CD4-positive, alpha-beta T cell treated with Interleukin-1 beta for 1 hour (primary cell): Measurements from ENCODE around the gene PTMA.
"Not testable (repeated sequence)": the region's sequence is repeated elsewhere in the genome, so short reads cannot be mapped to it uniquely, and the experiment has no call there.

Experiments
- DNase-seq, 2 donors: peaks; one replicate each; pipeline ENCODE4 v3.0.0-alpha.2; 2020 to 2022

PTMA gene

GRCh38 chr2:231707927-231708772, at the start of gene PTMA:
Gene PTMA, plus strand, starts transcription at chr2:231708525. Its CDS starts 182 bp downstream, at chr2:231708707.
- DNase-seq, result peak; percentile 100

- not testable (repeated sequence) for DNase-seq
Observed at GRCh38 chr2:231660073-231660472, 48.3 kb upstream of the PTMA start.

DNA sequence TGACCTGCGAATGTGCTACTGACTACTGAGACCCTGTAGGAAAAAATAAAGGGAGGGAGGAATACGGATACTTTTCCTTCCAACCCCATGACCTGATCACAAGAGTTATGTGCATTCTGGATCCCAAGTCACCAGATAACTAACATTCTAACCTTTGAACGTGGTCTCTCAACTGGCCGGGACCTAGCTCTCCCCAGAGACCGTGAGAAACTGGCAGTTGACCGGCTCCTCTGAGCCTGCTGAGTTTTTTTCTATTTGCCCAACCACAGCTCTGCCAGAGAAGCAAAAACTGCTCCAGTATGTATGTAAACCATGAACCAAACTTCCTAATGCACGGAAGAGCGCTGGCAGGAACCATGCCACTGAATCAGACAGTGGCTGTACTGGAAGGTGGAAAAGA, 47.5 kb upstream of the PTMA start:
- no peak for DNase-seq

GRCh38 chr2:231661422-231662027, 46.8 kb upstream of the PTMA start:
- no peak for DNase-seq

- DNase-seq, result peak; percentile 98
Observed at GRCh38 chr2:231662028-231662810, 46.1 kb upstream of the PTMA start.

- DNase-seq, result no peak
Observed at GRCh38 chr2:231662811-231663457, 45.4 kb upstream of the PTMA start.

GRCh38 chr2:231663458-231664212, 44.7 kb upstream of the PTMA start:
- DNase-seq, result no peak

- no peak for DNase-seq
Observed at GRCh38 chr2:231664727-231665126, 43.6 kb upstream of the PTMA start.

DNA sequence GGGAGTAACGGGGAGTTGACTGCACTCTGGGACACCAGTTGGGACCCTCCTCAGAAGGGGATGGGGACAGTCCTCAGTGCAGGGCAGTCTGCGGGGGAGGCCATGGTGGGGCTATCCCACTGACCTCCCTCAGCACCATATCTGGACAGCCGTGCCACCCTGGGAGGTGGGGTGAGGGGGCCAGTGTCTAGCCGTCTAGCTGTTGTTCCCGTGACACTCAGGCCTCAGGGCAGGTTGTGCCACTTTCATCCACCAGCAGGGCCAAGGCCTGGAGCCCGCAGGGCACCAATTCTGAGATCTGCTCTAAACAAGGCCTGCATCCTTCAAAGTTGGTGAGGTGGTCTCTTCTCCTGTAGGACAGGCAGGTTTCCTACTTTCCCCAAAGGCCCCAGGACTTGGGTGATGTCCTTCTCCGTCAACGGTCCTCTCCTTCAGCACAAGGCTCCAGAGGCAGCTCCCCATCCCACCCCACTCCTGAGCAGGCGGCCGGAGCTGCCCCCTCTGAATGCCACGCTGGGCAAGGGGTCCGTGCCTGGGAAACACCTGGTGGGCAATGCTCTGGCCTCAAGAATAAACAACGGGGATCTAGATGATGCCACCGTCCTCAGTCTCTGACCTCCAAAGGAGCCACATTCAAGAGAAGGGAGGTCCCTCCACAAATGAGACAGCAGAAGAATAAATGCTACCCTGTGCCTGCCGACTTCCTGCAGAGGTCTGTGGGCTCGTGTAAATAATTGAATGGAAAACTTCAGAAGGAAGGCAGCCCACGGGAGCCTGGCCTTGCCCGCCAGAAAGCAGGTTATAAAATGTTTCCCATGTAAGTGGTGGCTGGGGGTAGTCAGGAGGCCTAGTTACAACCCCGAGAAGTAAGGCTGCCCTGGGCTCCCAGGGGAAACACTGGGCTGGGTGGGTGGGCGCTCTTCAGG, 42.8 kb upstream of the PTMA start:
- no peak for DNase-seq

- peak in 1 of 2 donors; percentile 77 for DNase-seq
Observed at GRCh38 chr2:231666171-231667095, 41.9 kb upstream of the PTMA start.

DNA sequence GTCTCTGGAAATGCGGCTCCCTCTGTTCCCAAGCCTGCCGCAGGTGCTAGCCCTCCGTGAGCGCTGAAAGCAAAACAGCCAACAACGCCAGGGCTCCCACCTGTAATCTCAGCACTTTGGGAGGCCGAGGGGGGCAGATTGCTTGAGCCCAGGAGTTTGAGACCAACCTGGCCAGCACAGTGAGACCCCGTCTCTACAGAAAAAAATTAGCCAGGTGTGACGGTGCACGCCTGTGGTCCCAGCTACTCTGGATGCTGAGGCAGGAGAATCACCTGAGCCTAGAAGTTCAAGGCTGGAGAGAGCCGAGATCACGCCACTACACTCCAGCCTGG, 41.3 kb upstream of the PTMA start:
- no peak for DNase-seq

DNA sequence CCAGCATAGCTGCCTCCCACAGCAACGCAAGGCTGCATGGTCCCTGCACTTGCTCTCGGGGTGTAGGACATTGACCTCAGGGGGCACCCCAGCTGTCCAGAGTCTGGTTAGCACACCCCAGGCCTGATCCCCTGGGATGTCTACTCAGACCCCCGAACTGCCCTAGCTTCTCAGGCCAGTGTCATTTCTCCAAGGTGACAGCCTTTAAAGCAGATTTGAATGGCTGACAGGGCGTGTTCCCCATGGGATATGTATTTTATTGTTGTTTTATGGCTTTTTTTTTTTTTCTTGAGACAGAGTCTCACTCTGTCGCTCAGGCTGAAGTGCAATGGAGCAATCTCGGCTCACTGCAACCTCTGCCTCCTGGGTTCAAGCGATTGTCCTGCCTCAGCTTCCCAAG, 40.8 kb upstream of the PTMA start:
- DNase-seq, result no peak

DNA sequence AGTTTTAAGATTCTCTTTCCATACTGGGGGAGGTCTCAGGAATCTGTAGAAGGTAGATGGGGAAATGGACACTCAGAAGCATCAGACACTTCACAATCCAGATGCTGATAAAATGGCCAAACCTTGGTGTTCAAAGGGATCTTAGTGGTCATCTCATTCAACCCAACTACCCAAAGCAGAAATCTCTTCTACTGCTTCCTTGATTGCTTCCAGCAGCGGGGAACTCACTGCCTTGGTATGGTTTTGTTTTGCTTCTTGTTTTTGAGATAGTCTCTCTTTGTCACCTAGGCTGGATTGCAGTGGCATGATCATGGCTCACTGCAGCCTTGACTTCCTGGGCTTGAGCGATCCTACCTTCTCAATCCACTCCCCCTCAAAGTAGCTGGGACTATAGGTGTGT, 39.3 kb upstream of the PTMA start:
- no peak for DNase-seq

DNA sequence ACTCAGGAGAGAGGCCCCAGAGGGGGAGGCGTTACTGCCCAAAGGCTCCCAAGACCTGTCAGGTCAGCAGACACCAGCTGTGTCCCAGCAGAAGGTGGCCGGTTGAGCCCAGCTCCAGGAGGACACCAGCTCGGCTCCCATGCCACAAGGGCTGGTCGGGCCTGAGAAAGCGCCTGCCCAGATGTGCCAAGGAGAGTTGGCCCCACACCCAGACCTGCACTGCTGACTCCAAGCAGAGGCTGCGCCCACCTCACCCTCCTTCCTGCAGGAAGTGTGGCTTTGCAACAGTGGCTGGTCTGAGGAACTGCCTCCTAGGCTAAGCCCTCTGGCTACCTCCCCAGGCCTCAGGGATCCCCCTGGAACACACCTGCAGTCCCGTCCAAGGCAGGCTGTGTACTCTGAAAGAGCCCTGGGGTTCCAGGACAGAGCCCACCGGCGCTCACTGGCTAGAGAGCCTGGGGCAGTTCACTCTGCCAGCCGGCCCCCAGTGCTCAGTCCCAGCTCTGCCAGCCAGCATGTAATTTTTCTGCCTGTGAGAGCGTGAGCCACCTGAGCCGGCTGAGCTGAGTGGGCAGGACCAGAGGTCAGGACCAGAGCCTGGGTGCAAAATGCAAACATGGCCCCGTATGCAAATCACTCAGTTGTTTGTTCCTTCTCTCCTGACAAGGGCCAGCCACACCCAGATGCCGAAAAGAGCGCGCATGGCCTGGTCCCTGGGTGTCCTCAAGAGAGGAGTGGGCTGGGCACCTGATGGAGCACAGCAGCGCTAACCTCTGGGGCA, 36.9 kb upstream of the PTMA start:
- peak in 1 of 2 donors; percentile 77 for DNase-seq

DNA sequence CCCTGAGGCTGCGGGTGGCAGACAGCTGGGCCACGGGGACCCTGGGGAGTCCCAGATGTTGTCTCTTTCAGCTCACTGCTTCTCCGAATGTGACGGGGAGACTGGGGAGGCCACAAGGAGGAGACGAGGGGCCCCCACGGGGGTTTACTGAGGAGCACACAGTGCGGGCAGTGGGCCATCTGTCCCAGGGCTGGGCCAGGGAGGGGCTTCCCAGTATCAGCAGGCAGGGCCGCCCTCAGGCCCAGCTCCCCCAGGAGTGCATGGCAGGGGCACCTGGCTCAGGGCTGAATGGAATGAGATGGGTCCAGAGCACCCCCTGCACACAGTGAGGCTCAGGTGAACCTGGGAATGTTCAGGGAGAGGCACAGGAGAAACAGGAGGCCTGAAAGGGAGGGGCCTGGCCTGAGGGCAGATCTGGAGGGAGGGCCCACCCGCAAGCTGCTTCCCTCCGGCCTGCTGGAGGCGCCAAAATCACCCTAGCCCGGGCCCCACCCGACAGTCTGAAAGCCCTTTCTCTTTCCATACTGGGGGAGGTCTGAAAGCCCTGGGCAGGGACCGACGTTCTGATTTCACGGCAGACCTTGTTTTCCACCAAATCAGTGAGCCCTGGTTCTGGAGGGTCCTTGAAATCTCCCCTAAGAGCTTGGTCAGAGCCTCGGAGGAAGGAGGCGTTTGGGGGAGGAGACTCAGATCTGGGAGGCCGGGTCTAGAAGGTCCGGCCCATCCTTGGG, 35.5 kb upstream of the PTMA start:
- peak in 1 of 2 donors; percentile 91 for DNase-seq

- no peak for DNase-seq
Observed at GRCh38 chr2:231673348-231673770, 35.0 kb upstream of the PTMA start.

GRCh38 chr2:231674587-231675338, 33.6 kb upstream of the PTMA start:
- DNase-seq, result peak; percentile 62 to 75

- no peak for DNase-seq
Observed at GRCh38 chr2:231676243-231676642, 32.1 kb upstream of the PTMA start.
